Measurements from ENCODE around the gene CDH2. TPM values are rescaled to one million over a fixed set of nuclear protein-coding genes. Genes with fewer than 3 reads are reported as not detected.

Gene CDH2
- total RNA-seq, 1 experiment from 2014 or later, result 6.4 TPM

- H3K27me3 ChIP-seq (ENCODE audit: insufficient read depth, low read depth), result no peaks in the 10 kb centered on the region
- no peak overlapping the region for H3K4me3 ChIP-seq
- BruUV-seq (replicated peaks), result no TSS peak
- no peaks in the 10 kb centered on the region for H3K79me2 ChIP-seq (ENCODE audit: low read depth)
- no peaks in the 10 kb centered on the region for H3K4me1 ChIP-seq (replicated peaks; ENCODE audit: insufficient read depth)
- no peaks in the 10 kb centered on the region for H4K20me1 ChIP-seq (ENCODE audit: insufficient read depth)
- TF ChIP-seq CTCF (conservative IDR thresholded peaks at IDR 0.05) (no peak), EZH2 (IDR thresholded peaks at IDR 0.05; ENCODE audit: low read depth) (no peak)
- DNase-seq, result no peak
- CTCF ChIA-PET, result no interaction called here
- H3K36me3 ChIP-seq (ENCODE audit: low read depth), result no peaks in the 10 kb centered on the region
- no peaks in the 10 kb centered on the region for H3K9me2 ChIP-seq (ENCODE audit: insufficient read depth)
- POLR2A ChIA-PET (ENCODE audit: unreplicated experiment), result no interaction called here
- H3F3A ChIP-seq (ENCODE audit: insufficient read depth, low read depth), result no peaks in the 10 kb centered on the region
- intact Hi-C loops (cut with micrococcal nuclease; ENCODE audit: unreplicated experiment), result no loop called here
- no peak overlapping the region for H3K27ac ChIP-seq
- no peaks in the 10 kb centered on the region for H3K9me3 ChIP-seq (ENCODE audit: insufficient read depth, low read depth)
- no peak overlapping the region for H3K4me2 ChIP-seq
- no peak overlapping the region for H2AFZ ChIP-seq
Measured at GRCh38 chr18:28063271-28063761, 113.6 kb downstream of the CDH2 start.

DNA sequence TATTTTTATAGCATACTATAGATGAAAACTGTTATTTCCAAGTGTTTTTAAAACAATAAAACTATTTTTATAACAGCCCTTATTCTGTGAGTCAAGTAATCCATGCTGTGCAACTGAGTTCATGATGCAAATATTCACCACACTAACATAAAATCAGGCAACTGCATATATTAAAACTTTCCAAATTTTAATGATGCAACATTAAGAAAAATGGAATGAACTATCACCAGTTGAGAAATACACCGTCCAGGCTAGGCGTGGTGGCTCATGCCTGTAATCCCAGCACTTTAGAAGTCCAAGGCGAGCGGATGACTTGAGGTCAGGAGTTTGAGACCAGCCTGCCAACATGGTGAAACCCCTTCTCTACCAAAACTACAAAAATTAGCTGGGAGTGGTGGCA is 114.5 kb downstream of the CDH2 start:
- no peaks in the 10 kb centered on the region for H3K79me2 ChIP-seq (ENCODE audit: low read depth)
- no peak for DNase-seq
- H3K4me2 ChIP-seq, result no peak overlapping the region
- intact Hi-C loops (cut with micrococcal nuclease; ENCODE audit: unreplicated experiment), result no loop called here
- H3K27me3 ChIP-seq (ENCODE audit: insufficient read depth, low read depth), result no peaks in the 10 kb centered on the region
- H3K9me3 ChIP-seq (ENCODE audit: insufficient read depth, low read depth), result no peaks in the 10 kb centered on the region
- no peak overlapping the region for H3K4me3 ChIP-seq
- H3K27ac ChIP-seq, result no peak overlapping the region
- no peaks in the 10 kb centered on the region for H4K20me1 ChIP-seq (ENCODE audit: insufficient read depth)
- no peak overlapping the region for H2AFZ ChIP-seq
- no peaks in the 10 kb centered on the region for H3K4me1 ChIP-seq (replicated peaks; ENCODE audit: insufficient read depth)
- no TSS peak for BruUV-seq (replicated peaks)
- CTCF ChIA-PET, result no interaction called here
- TF ChIP-seq CTCF (conservative IDR thresholded peaks at IDR 0.05), result no peak
- no peak for TF ChIP-seq EZH2 (IDR thresholded peaks at IDR 0.05; ENCODE audit: low read depth)
- no peaks in the 10 kb centered on the region for H3K9me2 ChIP-seq (ENCODE audit: insufficient read depth)
- no peaks in the 10 kb centered on the region for H3F3A ChIP-seq (ENCODE audit: insufficient read depth, low read depth)
- POLR2A ChIA-PET (ENCODE audit: unreplicated experiment), result no interaction called here
- no peaks in the 10 kb centered on the region for H3K36me3 ChIP-seq (ENCODE audit: low read depth)

- intact Hi-C loops (cut with micrococcal nuclease; ENCODE audit: unreplicated experiment), result no loop called here
Measured at GRCh38 chr18:28059861-28060260, 117.1 kb downstream of the CDH2 start.

More at GRCh38 chr18:28059861-28060260, 117.1 kb downstream of the CDH2 start:
- no TSS peak for BruUV-seq (replicated peaks)
- CTCF ChIA-PET, result no interaction called here
- Histone ChIP-seq H3K9me3 (ENCODE audit: insufficient read depth, low read depth) (no peaks in the 10 kb centered on the region), H3K27ac (no peak overlapping the region), H3K4me2 (no peak overlapping the region), H4K20me1 (ENCODE audit: insufficient read depth) (no peaks in the 10 kb centered on the region), H2AFZ (no peak overlapping the region), H3K27me3 (ENCODE audit: insufficient read depth, low read depth) (no peaks in the 10 kb centered on the region), H3K4me1 (replicated peaks; ENCODE audit: insufficient read depth) (no peaks in the 10 kb centered on the region), H3K79me2 (ENCODE audit: low read depth) (no peaks in the 10 kb centered on the region), H3K36me3 (ENCODE audit: low read depth) (no peaks in the 10 kb centered on the region), H3K9me2 (ENCODE audit: insufficient read depth) (no peaks in the 10 kb centered on the region), H3K4me3 (no peak overlapping the region), H3F3A (ENCODE audit: insufficient read depth, low read depth) (no peaks in the 10 kb centered on the region)
- no peak for DNase-seq
- TF ChIP-seq EZH2 (IDR thresholded peaks at IDR 0.05; ENCODE audit: low read depth), result no peak
- no peak for TF ChIP-seq CTCF (conservative IDR thresholded peaks at IDR 0.05)
- POLR2A ChIA-PET (ENCODE audit: unreplicated experiment), result no interaction called here
